ENCODE results near the gene TBC1D13.

The TBC1D13 gene

DNA sequence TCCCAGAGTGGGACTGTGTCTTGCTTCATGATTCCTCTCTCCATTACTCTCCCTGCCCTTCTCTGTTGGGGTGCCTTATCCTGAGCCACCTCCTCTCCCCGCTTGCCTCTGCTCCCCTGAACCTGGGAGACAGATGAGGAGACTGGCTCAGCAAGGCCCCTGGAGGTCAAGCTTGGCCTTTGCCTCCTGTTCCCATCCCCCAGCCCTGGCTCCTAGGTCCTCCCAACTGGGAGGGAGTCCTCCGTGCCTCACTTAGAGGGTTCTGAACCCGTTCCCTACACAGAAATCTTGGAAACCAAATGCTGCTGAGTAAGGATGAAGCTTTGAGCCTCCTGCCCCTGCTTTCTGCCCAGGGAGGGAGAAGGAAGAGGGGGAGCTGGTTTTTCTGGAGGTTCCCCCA, 21.5 kb downstream of the TBC1D13 start:
- Histone ChIP-seq H3K36me3 (ENCODE audit: control insufficient read depth, insufficient read depth, low read length) (peaks cover 56% of the 10 kb centered on the region), H3K9me3 (ENCODE audit: control insufficient read depth, low read length) (no peaks in the 10 kb centered on the region), H3K4me1 (ENCODE audit: control insufficient read depth, insufficient read depth, low read length, poor library complexity, severe bottlenecking) (no peaks in the 10 kb centered on the region), H3K4me3 (ENCODE audit: extremely low read depth, insufficient read depth, low read length, poor library complexity, severe bottlenecking) (no peak overlapping the region), H3K27ac (ENCODE audit: low read depth, low read length, severe bottlenecking) (no peak overlapping the region)
- WGBS, 2 experiments (ENCODE audit: insufficient coverage in 2 of 2) = 94% methylated on average over 2 to 3 of the region's 3 CpGs

DNA sequence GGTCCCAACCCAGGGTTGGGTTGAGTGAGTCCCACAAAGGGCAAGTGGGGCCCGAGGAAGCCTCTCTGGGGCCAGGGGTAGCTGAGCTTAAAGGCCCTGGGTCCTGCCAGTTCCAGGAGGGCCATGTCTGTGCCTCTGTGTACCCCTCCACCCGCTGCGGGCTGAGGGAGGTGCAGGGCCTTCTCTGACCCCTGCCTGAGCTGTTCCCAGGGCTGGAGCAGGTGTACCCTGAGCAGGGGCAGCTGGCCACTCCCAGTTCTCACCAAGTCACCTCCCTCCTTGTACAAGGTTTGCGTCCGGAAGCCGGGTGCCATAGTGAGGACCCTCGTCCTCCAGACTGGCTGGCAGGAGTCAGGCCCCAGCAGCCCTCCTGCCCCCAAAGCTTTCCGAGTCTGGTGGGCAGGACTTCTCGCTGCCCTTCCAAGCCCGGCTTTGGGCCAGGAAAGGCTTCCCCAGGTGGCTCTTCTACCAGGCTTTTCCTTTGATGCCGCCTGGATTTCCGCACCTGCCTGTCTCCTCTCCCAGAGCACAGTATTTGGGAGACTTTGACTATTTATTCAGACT, 22.1 kb downstream of the TBC1D13 start:
- H3K9me3 ChIP-seq (ENCODE audit: control insufficient read depth, low read length) = no peaks in the 10 kb centered on the region
- no peaks in the 10 kb centered on the region for H3K4me1 ChIP-seq (ENCODE audit: control insufficient read depth, insufficient read depth, low read length, poor library complexity, severe bottlenecking)
- H3K4me3 ChIP-seq (ENCODE audit: extremely low read depth, insufficient read depth, low read length, poor library complexity, severe bottlenecking) = no peak overlapping the region
- WGBS, 2 experiments (ENCODE audit: insufficient coverage in 2 of 2) = 94 to 96% methylated on average over 8 to 11 of the region's 12 CpGs
- no peak overlapping the region for H3K27ac ChIP-seq (ENCODE audit: low read depth, low read length, severe bottlenecking)
- peaks cover 51% of the 10 kb centered on the region for H3K36me3 ChIP-seq (ENCODE audit: control insufficient read depth, insufficient read depth, low read length)

GRCh38 chr9:128809831-128810230, 22.8 kb downstream of the TBC1D13 start:
- no peaks in the 10 kb centered on the region for H3K9me3 ChIP-seq (ENCODE audit: control insufficient read depth, low read length)
- H3K4me3 ChIP-seq (ENCODE audit: extremely low read depth, insufficient read depth, low read length, poor library complexity, severe bottlenecking) = no peak overlapping the region
- 85 to 92% methylated on average over 2 of the region's 2 CpGs for WGBS, 2 experiments (ENCODE audit: insufficient coverage in 2 of 2)
- no peak overlapping the region for H3K27ac ChIP-seq (ENCODE audit: low read depth, low read length, severe bottlenecking)
- peaks cover 47% of the 10 kb centered on the region for H3K36me3 ChIP-seq (ENCODE audit: control insufficient read depth, insufficient read depth, low read length)
- no peaks in the 10 kb centered on the region for H3K4me1 ChIP-seq (ENCODE audit: control insufficient read depth, insufficient read depth, low read length, poor library complexity, severe bottlenecking)

- no peak overlapping the region for H3K4me3 ChIP-seq (ENCODE audit: extremely low read depth, insufficient read depth, low read length, poor library complexity, severe bottlenecking)
- H3K36me3 ChIP-seq (ENCODE audit: control insufficient read depth, insufficient read depth, low read length) = peaks cover 37% of the 10 kb centered on the region
- no peaks in the 10 kb centered on the region for H3K9me3 ChIP-seq (ENCODE audit: control insufficient read depth, low read length)
- H3K4me1 ChIP-seq (ENCODE audit: control insufficient read depth, insufficient read depth, low read length, poor library complexity, severe bottlenecking) = no peaks in the 10 kb centered on the region
- no peak overlapping the region for H3K27ac ChIP-seq (ENCODE audit: low read depth, low read length, severe bottlenecking)
- WGBS, 2 experiments (ENCODE audit: insufficient coverage in 2 of 2) = 80 to 83% methylated on average over 1 to 3 of the region's 5 CpGs
Observed at GRCh38 chr9:128810873-128811272, 23.8 kb downstream of the TBC1D13 start.

GRCh38 chr9:128818099-128818838, 31.2 kb downstream of the TBC1D13 start, which contains the start of gene ENDOG:
TSS of gene ENDOG (plus strand) at chr9:128818500. CDS start at chr9:128818685, 185 bp downstream.
- peak within 1 kb of the TSS; percentile 75 for H3K27ac ChIP-seq (ENCODE audit: low read depth, low read length, severe bottlenecking)
- H3K4me3 ChIP-seq (ENCODE audit: extremely low read depth, insufficient read depth, low read length, poor library complexity, severe bottlenecking) = peak within 1 kb of the TSS; percentile 53
- H3K9me3 ChIP-seq (ENCODE audit: control insufficient read depth, low read length) = peaks cover 3% of the 10 kb centered on the region
- 0 to 2% methylated on average over 59 to 69 of the region's 70 CpGs for WGBS, 2 experiments (ENCODE audit: insufficient coverage in 2 of 2)
- peaks cover 19% of the 10 kb centered on the region for H3K36me3 ChIP-seq (ENCODE audit: control insufficient read depth, insufficient read depth, low read length)
- peaks cover 11% of the 10 kb centered on the region for H3K4me1 ChIP-seq (ENCODE audit: control insufficient read depth, insufficient read depth, low read length, poor library complexity, severe bottlenecking)

DNA sequence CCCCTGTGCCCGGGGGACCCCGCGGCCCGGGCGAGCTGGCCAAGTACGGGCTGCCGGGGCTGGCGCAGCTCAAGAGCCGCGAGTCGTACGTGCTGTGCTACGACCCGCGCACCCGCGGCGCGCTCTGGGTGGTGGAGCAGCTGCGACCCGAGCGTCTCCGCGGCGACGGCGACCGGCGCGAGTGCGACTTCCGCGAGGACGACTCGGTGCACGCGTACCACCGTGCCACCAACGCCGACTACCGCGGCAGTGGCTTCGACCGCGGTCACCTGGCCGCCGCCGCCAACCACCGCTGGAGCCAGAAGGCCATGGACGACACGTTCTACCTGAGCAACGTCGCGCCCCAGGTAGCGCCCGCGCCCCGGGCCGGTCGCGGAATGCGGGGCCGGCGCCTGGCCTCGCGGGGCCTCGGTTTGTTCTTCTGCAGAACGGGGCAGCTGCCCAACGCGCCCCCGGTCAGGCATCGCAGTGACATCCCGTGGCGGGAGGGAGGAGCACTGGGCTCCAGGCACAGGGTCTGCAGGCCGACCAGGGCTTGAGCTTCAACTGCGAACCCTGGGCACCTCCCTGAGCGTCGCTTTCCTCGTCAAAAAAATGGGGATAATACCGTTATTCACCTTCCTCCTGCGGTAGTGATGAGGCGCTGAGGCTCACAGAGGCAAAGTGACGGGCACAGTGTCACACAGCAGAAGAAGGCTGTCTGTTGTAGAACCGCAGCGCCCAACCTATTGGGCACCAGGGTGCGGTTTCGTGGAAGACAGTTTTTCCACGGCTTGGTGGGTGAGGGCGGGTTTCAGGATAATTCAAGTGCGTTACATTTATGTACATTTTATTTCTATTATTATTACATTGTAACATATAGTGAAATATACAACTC, 32.0 kb downstream of the TBC1D13 start:
- peaks cover 11% of the 10 kb centered on the region for H3K4me1 ChIP-seq (ENCODE audit: control insufficient read depth, insufficient read depth, low read length, poor library complexity, severe bottlenecking)
- H3K4me3 ChIP-seq (ENCODE audit: extremely low read depth, insufficient read depth, low read length, poor library complexity, severe bottlenecking) = peak overlapping the region; percentile 53
- H3K9me3 ChIP-seq (ENCODE audit: control insufficient read depth, low read length) = peaks cover 3% of the 10 kb centered on the region
- peaks cover 19% of the 10 kb centered on the region for H3K36me3 ChIP-seq (ENCODE audit: control insufficient read depth, insufficient read depth, low read length)
- 7 to 9% methylated on average over 69 to 86 of the region's 90 CpGs for WGBS, 2 experiments (ENCODE audit: insufficient coverage in 2 of 2)
- H3K27ac ChIP-seq (ENCODE audit: low read depth, low read length, severe bottlenecking) = no peak overlapping the region

DNA sequence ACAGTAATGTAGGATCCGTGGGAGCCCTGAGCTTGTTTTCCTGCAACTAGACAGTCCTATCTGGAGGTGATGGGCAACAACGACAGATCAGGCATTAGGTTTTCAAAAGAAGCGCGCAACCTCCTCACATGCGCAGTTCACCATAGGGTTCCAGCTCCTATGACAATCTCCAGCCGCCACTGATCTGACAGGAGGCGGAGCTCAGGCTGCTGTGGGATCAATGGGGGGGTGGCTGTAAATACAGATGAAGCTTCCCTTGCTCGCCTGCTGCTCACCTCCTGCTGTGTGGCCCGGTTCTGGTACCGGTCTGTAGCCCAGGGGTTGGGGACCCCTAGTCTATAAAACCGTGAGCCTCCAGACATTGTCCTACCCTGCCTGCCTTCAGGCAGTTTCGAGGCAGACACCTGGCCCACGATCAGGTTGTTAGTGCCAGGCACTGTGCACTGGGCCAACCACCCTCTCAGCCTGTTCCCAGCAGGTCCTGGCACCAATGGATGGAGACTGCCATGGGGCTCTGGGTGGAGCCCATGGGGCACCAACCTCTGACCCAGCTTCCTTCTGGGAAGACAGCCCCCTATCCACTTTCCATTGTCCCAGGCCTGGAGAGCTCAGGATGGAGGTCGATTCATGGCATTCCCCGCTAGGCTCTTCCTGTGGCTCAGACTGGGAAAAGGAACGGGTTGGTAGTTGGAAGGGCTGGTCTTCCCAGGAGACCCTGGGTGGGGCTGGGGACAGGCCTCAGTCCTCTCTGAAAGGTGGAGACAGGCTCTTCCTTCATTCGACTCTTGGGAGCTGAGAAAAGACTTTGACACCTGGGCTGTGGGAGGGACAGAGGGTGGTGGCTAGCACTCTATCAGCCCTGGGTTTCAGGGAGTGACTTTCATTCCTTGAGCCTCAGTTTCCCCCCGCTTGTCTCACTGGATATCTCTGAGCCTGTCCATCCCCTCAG, 32.9 kb downstream of the TBC1D13 start:
- peaks cover 3% of the 10 kb centered on the region for H3K9me3 ChIP-seq (ENCODE audit: control insufficient read depth, low read length)
- H3K36me3 ChIP-seq (ENCODE audit: control insufficient read depth, insufficient read depth, low read length) = peaks cover 27% of the 10 kb centered on the region
- H3K4me1 ChIP-seq (ENCODE audit: control insufficient read depth, insufficient read depth, low read length, poor library complexity, severe bottlenecking) = peaks cover 11% of the 10 kb centered on the region
- peak overlapping the region; percentile 53 for H3K4me3 ChIP-seq (ENCODE audit: extremely low read depth, insufficient read depth, low read length, poor library complexity, severe bottlenecking)
- H3K27ac ChIP-seq (ENCODE audit: low read depth, low read length, severe bottlenecking) = no peak overlapping the region
- 72 to 79% methylated on average over 12 to 13 of the region's 18 CpGs for WGBS, 2 experiments (ENCODE audit: insufficient coverage in 2 of 2)

DNA sequence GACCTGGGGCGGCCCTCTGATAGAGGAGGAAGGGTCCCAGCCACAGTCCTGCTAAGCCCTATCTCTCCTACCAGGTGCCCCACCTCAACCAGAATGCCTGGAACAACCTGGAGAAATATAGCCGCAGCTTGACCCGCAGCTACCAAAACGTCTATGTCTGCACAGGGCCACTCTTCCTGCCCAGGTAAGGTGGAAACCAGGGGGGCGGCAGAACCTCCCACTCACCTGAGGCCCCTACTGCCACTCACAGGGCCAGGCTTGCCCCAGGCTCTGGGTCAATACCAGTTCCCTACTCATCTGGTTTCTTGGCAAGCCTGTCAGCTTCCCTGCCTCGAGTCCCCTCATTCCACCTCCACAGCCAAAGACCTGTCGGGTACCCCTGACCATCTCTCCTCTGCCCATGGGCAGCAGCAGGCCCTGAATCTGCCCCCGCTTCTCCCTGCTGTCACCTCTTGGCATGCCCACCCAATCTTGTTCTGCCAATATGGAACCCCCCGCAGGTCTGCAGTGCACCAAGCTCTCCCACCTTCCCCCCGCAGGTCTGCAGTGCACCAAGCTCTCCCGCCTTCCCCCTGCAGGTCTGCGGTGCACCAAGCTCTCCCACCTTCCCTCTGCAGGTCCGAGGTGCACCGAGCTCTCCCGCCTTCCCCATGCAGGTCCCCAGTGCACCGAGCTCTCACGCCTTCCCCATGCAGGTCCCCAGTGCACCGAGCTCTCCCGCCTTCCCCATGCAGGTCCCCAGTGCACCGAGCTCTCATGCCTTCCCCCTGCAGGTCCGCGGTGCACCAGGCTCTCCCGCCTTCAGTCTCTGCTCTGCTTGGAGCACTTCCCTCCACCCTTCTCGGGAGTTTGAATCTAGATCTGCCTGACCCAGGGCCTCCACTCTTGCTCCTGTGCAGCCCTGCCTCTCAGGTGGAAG, 33.9 kb downstream of the TBC1D13 start:
- Histone ChIP-seq H3K36me3 (ENCODE audit: control insufficient read depth, insufficient read depth, low read length) (peaks cover 36% of the 10 kb centered on the region), H3K9me3 (ENCODE audit: control insufficient read depth, low read length) (peaks cover 3% of the 10 kb centered on the region), H3K27ac (ENCODE audit: low read depth, low read length, severe bottlenecking) (no peak overlapping the region), H3K4me1 (ENCODE audit: control insufficient read depth, insufficient read depth, low read length, poor library complexity, severe bottlenecking) (peaks cover 11% of the 10 kb centered on the region), H3K4me3 (ENCODE audit: extremely low read depth, insufficient read depth, low read length, poor library complexity, severe bottlenecking) (no peak overlapping the region)
- WGBS, 2 experiments (ENCODE audit: insufficient coverage in 2 of 2) = 89 to 91% methylated on average over 21 to 24 of the region's 24 CpGs

- 89 to 94% methylated on average over 16 of the region's 16 CpGs for WGBS, 2 experiments (ENCODE audit: insufficient coverage in 2 of 2)
Observed at GRCh38 chr9:128821584-128822406, 34.7 kb downstream of the TBC1D13 start.

More at GRCh38 chr9:128821584-128822406, 34.7 kb downstream of the TBC1D13 start:
- H3K9me3 ChIP-seq (ENCODE audit: control insufficient read depth, low read length) = peaks cover 3% of the 10 kb centered on the region
- no peak overlapping the region for H3K4me3 ChIP-seq (ENCODE audit: extremely low read depth, insufficient read depth, low read length, poor library complexity, severe bottlenecking)
- H3K27ac ChIP-seq (ENCODE audit: low read depth, low read length, severe bottlenecking) = no peak overlapping the region
- H3K4me1 ChIP-seq (ENCODE audit: control insufficient read depth, insufficient read depth, low read length, poor library complexity, severe bottlenecking) = peaks cover 11% of the 10 kb centered on the region
- H3K36me3 ChIP-seq (ENCODE audit: control insufficient read depth, insufficient read depth, low read length) = peaks cover 45% of the 10 kb centered on the region
